GM21529 (cell line): ENCODE measurements around the gene PACRG.

Source experiments
- ATAC-seq: cut with Tn5 transposase; IDR thresholded peaks from one replicate; pipeline ENCODE4 v1.9.1; 2021; ENCODE audit not compliant: unreplicated experiment

The PACRG gene

DNA sequence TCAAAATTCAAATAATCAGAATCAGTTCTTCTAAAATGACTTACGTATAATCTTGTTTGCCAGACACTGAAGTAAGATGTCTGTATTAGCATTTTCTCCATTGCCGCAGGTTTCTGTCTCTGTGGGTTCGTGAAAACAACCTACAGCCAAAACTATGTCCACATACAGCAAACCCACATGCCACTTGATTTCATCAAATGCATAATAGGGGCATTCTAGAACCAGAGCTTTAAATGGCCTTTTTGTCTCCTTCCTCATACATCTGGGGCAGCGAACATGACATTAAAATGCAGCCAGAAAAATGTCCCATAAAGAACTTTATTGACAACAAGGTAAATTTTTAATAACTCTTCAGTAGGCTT is 596.5 kb downstream of the PACRG start:
- no peak for ATAC-seq

DNA sequence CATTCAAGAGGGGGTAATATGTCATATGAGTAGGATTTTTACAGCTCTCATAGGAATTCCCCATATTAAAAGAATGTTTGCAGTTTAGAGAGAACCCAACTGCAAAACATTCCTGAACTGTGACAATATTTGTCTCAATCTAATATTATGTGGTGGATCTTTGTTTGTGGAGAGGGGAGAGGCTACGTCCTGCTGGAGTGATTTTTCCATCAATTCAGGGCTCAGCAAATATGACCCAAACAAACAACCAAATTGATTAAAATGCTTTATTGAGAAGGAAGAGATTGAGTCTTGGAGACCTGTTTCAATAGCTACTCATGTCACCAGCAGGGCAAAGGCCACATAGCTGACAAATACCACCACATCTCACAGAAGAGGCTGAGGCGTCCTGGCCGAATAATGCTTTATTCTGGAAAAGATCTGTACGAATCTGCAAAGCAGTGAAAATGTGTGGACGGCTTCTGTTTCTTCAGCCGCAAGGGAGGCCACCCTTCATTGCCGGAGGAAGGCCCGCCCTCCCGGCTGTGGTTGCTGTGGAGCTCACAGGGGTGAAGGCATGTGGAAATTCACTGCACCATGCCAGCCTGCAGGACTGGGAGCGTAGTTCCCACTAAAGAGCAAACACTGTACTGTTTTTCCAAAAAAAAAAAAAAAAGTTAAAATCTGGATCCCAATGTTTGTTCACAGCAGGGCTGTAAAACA is 597.1 kb downstream of the PACRG start:
- ATAC-seq = no peak

DNA sequence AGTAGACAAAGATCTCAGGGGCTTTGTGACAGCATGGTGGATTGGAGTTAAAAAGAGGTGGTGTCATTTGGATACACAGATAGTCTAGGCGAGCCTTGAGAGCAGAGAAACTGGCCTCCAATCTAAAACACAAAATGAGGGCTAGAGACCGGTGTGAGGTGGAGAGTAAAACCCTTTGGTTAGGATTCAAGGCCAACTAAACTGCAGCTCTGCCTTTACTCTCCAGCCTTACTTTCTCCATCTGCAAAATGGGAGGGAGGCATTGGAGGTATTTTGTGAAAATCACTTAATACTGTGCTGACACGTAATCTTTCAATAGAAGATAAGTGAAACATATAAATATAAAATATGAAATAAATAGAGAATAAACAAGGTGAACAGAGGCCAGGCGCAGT is 597.6 kb downstream of the PACRG start:
- ATAC-seq = no peak

DNA sequence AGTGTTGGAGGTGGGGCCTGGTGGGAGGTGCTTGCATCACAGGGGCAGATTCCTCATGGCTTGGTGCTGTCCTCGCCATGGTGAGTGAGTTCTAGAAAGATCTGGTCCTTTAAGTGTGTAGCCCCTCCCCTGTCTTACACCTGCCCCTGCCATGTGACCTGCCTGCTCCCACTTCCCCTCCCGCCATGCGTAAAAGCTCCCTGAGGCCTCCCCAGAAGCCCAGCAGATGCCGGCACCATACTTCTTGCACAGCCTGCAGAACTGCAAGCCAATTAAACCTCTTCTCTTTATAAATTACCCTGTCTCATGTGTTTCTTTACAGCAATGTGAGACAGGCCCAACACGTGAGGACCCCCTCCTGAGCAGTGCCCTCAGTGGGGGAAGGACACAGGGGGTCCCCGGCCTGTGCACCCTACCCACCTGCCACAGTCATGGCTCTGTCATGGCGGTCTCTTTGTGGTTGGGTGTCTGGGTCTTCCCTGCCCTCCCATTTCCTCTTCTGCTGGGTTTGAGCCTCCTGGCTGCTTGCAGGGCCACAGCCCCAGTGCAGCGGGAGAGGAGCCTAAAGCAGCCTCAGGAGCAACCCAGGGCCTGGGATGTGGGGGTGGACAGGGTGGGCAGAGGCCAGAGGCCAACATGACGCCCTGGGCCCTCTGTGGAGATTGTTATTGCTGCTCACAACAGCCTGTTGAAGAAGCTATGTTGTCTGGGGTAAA is 599.5 kb downstream of the PACRG start:
- no peak for ATAC-seq

DNA sequence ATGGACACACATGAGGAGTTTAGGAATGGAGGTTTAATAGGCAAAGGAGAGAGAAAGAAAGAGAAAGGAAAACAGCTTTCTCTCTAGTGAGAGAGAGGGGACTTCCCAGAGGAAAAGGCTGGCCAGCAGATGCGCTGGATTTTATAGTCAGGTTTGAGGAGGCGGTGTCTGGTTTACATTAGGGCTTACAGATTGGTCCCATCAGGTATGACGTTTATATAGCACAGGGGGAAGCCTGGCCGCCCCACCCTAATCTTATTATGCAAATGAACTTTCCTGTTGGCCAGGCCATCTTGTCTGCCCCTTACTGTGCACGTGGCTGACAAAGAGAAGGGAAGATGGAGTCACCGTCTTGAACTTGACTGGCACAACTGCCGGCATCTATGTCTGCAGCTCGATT is 600.1 kb downstream of the PACRG start:
- no peak for ATAC-seq

DNA sequence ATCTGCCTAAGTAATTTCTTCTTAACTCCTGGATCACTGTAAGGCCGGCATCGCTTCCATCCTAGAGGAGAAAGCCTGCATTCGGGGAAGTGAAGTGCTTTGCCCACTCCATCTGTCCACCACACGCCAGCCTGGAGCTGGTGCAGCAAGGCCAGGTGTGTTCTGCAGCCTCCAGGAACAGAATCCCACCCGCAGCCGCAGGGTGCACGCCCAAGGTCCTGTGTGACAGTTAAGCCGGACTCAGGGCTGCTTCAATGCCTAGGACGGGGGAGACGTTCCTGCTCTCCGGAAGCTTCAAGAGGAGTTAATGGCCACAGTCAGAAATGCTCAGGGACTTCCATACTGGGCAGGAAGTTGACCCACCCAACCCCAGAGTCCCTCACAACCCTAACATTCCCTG is 600.6 kb downstream of the PACRG start:
- no peak for ATAC-seq

DNA sequence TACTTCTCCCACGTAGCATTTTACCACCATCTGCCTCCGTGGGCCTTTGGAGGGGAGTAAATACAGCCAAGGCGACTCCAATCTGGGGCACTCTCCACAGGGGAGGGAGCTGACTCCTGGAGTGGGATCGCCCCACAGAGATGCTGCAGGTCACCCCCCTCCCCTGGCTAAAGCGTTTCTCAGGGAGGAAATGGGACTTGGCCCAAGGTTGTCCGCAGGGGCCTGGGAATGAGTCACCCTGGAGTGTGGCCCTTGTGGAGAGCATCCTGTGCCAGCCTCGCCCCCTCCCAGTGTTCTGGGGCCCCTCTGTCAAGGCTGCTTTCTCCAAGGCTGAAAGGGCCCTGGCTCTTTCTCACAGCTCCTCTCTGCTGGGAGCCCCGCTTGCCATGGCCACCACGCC is 602.2 kb downstream of the PACRG start:
- no peak for ATAC-seq

DNA sequence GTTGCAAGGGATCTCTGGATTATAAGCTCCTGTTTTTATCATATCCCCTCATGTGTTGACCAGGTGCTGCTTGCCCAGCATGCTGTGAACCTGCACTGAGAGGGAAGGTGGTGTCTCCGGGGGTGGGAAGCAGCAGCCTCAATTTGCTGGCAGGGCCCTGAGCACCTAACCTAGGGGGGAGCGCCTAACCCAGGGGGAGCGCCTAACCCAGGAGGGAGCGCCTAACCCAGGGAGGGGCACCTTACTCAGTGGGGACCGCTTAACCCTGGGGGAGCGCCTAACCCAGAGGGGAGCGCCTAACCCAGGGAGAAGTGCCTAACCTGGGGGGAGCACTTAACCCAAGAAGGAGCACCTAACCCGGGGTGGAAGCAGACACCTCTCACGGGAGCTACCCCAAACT is 603.5 kb downstream of the PACRG start:
- ATAC-seq = no peak

DNA sequence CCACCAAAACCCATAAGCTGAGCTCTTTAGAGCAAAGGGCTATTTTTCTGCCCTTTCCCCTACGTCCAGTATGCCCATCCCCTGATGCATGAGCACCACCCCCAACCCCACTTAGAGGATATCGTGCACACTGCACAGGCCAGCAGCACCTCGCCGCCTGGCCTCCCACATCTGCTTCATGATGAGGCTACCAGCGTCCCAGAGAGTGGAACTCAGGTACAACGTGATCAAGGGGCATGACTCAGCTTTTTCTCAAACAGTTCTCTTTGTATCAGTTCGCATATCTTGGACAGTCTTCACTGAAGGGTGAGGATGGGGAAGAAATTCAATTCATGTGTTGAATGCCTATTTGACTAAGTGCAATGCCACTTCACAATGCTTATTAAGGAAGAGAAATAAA is 604.8 kb downstream of the PACRG start:
- no peak for ATAC-seq

DNA sequence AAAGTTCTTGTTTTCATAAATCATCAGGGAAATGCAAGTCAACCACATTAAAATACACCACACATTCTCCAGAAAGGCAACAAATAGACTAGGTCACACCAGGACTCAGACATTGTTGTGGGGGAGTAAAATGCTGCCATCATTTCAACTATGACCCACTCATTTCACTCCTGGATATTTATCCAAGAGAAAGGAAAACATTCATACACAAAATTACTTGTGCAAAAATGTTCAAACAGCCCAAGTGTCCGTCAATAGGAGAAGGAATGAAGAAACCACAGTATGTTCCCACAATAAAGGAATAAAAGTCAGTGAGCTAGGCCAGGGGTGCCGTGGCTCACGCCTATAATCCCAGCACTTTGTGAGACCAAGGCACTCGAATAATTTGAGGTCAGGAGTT is 605.3 kb downstream of the PACRG start:
- no peak for ATAC-seq

DNA sequence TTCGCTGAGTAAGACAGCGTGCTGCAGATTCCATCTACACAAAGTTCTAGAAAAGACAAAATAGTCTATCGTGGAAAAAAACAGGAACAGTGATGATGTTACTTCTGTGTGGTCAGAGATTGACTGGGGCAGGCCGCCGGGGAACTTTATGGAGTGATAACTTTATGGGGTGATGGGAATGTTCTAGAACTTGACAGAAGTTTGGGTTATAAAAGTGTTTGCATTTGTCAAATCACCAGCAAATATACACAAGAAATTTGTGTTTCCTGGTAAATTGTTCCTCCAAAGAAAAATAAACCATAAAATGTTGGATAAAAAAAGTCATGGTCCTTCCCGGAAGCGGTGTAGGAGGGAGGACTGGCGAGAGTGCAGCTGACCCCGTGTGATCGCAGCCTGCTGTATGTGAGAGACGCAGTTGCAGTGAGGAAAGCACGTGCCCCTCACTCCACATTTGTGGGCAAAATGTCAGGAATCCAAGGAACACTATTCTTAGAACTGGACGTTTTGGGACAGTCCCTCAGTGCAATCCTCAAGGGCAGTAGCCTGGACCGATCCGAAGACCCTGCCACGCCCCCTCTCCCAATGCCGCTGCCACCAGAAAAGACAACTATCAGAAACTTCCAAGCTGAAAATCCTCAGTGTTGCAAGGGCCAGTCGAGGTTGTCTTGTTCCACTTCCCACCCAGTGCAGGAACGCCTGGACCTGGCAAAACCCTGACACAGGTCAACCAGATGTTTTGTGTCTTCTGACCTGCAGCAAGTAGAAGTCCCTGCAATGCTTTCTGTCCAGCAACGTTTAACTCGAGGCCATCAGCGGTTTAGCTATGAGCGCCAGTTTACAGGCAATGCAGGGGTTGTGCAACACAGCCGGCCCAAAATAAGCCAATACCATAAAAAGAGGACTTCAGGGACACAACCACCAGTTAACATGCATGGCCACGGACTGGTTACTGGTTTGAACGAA is 606.2 kb downstream of the PACRG start:
- no peak for ATAC-seq

DNA sequence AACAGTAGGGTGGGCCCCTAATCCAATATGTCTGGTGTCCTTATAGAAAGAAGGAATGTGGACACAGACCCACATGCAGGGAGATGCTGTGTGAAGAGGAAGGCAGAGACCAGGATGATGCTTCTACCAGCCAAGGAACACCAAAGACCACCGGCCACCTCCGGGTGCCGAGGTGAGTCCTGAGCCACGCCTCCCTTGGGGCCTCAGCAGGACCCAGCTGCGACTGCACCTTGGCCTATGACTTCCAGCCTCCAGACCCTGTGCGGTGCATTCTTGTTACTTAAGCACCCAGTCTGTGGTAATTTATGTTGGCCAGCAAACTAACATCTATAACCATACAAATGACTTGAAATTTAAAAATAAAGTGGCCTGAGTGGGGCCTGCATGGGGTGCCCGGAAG is 607.3 kb downstream of the PACRG start:
- no peak for ATAC-seq

DNA sequence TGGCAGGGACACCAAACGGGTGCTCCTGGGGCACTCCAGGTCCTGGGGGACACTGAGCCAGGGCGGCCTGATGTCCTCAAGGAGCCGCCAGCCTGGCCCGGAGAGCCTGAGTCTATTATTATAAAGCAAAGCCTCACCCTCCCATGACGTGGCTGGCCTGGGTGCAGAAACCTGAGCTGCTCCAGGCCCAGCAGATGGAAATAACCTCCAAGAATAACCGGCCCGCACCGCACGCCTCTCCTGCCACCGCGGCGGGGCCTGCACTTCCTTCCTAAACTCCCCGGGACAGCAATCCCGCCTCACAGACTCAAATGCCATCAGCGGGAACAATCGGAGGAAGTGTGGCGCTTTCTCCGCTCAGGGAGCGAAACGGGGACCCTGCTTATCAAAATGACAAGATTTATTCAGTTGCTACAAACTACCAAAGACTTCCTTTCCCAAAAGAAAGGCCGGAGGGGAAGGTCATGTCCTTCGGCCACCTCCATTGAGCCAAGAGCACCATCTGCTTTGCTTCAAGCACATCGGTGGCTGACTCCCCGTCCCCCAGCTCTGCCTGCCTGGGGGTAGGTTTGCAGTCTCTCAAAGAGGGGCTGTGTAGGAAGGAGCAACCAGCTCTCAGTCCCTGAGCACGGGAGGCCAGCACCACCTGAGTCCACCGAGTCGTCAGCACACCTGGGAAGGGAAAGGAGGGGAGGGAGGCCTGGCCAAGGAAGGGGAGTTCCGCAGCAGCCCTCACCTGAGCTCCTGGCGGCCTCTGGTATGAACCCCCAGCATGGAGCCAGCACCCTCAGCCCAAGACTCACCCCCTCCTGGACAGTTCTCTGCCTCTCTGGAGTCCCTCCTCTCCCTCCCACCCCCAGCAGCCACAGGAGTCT is 608.1 kb downstream of the PACRG start:
- ATAC-seq = no peak

DNA sequence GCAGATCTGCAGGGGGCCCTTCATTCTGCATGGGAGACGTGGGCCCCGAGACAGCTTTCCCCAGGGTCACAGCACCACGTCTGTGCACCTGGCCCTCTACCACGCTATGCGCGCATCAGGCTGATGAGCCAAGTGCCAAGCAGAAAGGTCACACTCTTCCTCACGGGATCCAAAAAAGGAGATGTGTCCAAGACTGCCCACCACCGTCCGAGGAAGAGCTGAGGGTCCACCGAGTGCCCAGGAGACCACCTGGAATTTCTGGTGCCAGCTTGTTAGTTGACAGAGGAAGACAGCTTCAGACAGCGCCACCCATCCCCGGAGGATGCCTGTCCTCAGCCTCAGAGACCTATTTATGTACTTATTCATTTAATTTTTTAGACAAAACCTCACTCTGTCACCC is 609.2 kb downstream of the PACRG start:
- ATAC-seq = no peak

DNA sequence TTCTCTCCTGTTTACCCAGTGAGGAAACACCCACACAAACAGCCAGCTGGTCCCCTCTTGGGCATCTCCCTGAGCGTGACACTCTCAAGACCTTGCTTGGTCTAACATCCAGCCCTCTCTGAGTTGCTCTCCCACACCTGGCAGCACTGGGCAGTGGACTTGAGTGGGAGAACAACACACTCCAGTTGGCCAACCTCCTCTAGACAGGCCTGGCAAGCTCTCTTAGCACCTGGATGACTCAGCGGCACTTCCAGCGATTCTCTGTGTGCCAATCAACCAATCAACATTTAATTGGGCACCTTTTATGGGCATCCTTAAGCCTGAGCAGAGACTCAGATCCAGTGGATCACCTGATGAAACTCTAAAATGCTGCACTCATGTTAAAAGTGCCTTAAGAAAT is 610.2 kb downstream of the PACRG start:
- no peak for ATAC-seq

DNA sequence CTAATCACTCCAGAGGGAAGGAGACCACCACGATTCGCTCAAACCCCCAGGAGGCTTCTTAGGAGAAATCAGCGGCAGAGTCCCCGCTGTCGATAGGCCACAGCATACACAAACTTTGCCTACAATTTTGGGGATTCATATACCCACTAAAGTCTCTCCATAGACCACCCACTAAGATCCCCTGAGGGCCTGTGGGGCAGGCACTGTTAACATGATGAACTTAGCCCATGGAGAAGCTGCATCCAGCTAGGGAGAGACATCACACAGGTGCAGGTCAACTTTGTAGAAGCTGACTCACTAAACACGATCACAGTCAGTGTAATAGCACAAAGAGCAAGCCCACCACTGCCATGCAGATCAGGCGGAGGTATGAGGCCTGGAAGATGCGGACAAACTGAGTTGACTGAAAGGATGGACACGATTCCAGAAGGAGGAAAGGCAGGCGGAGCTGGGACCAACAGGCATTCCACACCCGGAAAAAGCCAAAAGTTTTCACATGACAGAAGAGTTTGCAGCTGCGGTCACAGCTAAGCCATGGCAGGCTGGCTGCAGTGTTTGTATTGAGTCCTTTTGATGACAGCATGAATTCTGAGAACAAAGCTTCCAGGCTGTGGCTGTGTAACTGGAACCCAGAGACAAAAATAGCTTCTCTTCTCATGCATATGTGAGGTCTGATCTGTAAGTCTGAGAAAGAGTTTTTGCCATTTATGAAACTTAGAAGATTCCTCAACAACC is 611.1 kb downstream of the PACRG start:
- ATAC-seq = no peak

DNA sequence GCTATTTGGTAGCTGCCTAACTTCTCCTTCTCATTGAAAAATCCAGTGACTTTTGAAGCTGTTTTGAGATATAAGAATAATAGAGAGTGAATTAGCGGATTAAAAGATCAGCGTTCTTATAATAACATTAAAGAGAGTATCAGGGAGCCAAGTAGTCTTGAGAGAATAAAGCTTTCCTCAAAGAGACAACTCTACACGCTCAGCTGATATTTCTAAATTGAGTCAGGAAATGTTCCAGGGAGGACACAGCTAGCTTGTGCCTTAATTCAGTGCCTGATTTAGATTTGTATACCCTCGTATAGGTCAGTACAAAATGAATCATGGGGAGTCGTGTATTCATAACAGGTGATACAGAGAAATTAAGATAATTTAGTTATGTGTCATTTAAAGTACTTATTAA is 611.7 kb downstream of the PACRG start:
- ATAC-seq = no peak

DNA sequence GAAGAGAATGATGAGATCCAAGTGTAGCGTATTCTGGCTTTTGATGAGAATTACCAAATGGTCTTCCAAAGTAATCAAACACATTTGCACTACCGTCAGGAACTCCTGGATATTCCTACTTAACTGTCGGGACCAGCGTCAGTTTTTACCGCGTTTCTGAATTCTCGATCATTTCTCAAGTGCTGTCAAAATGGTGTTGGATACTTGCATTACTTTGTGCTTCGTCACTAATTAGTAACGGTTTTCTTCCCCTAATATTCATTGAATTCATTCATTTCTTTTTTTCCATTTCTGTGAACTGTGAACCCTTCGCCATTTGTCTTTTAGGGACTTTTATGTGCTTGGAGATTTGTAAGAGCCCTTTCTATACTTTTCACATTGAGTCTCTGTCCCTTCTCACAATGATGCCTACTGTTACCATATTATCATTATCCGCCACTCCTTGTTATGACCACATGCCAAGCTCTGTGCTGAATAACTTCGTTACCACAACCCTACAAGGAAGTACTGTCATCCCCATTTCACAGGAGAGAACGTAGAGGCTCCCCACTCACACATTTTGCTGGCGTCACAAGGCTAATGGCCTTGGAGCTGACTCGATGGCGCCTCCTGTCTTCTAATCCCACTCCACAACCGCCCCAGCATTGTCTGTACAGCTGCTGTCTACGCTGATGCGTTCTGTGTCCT is 612.6 kb downstream of the PACRG start:
- ATAC-seq = no peak

DNA sequence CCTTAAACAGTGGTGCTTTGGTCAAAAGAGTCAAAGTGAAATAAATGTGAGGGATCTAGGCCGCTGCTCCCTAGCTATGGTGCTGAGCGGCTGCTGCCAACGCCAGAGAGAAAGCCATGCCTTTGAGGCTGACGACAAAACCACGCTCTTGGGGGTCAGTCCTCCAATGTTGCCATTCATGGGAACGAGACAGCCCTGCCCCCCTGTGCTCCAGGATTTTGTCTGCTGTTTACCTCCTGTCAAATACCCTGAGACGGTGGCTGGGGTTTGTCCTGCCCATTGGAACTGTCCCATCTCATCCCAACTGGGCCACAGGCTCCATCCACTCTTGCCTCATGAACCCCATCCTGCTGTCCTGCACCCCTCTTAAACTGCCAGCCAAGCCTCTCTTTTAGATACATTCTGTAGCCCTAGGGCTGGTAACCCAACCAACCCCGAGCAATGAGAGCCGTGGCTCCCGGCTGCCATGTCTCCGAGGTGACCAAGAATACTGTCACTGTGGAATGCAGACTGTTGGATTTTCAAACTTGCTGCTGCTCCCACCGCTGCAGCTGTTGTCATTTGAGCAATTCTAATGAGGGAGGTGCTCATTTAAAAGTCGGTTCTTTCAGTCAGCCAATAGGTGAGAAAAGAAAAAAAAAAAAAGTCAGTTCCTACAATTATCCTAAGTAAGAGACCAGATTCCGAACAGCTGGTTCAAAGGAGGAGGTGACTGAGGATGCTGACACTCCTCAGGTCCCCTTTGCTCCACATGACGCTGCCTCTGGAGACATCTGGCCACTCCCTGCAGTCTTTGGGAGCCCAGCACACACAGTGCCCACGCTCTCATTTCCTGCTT is 613.7 kb downstream of the PACRG start:
- ATAC-seq = no peak
